GM10266 (cell line): ENCODE data around the gene NFYB.
A peak's percentile ranks its signal among the peaks of the same experiment; 100 is the strongest.

Source experiments
- DNase-seq: peaks from one replicate; pipeline ENCODE4 v3.0.0; 2012; ENCODE audit errors: extremely low spot score
- CTCF ChIP-seq: IDR thresholded peaks from 2 replicates; pipeline ENCODE4 v1.5.1; 2012; ENCODE audit warnings: mild to moderate bottlenecking, low read depth; ENCODE audit not compliant: control insufficient read depth, insufficient read depth; ENCODE audit errors: missing control alignments

The NFYB gene

GRCh38 chr12:104137902-104138796 lies at the start of gene NFYB:
Gene NFYB (minus strand): TSS chr12:104138210. CDS start chr12:104135453, 2,757 bp downstream.
- peak; percentile 99 for DNase-seq
- TF ChIP-seq CTCF: no peak

- TF ChIP-seq CTCF: no peak
- DNase-seq: no peak
Observed at GRCh38 chr12:104187446-104188155, 49.6 kb upstream of the NFYB start.

GRCh38 chr12:104183443-104183842 lies 45.4 kb upstream of the NFYB start:
- DNase-seq: no peak
- no peak for TF ChIP-seq CTCF

- DNase-seq: no peak
- no peak for TF ChIP-seq CTCF
Observed at GRCh38 chr12:104182621-104183378, 44.8 kb upstream of the NFYB start.

- DNase-seq: no peak
- TF ChIP-seq CTCF: no peak
Observed at GRCh38 chr12:104182144-104182543, 44.1 kb upstream of the NFYB start.

GRCh38 chr12:104181313-104181712 lies 43.3 kb upstream of the NFYB start:
- DNase-seq: no peak
- TF ChIP-seq CTCF: no peak
